ENCODE data around the gene EID1. TPM values are rescaled to one million over a fixed set of nuclear protein-coding genes. Genes with fewer than 3 reads are reported as not detected.
"Not testable (repeated sequence)": the region's sequence is repeated elsewhere in the genome, so short reads cannot be mapped to it uniquely, and the experiment has no call there.

The EID1 gene
- total RNA-seq, 1 experiment from 2014 or later: 98.7 TPM

DNA sequence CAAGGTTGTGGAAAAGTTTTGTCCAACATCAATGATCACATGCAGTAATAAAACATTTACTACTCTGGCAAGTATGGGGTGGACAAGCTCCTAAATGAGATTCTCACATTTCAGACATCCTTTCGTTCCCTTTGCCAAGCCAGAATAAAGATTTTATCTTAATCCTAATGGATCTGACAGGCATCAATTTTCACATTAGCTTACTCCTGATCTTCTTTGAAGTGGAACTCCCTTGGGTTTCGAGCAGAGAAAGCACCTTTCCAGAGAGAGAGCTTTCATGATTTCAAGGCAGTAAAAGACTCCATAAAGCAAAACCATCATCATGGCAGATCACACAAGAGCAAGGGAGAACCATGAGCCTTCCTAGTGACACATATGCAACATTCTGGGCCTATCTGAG lies 27.3 kb upstream of the EID1 start:
- ChIA-PET CTCF (no interaction called here), POLR2A (ENCODE audit: unreplicated experiment) (no interaction called here)
- H3K9me3 ChIP-seq (ENCODE audit: low read length): no peaks in the 10 kb centered on the region
- no peak overlapping the region for H3K9ac ChIP-seq (ENCODE audit: low read length)
- TF ChIP-seq, protein P1, sequence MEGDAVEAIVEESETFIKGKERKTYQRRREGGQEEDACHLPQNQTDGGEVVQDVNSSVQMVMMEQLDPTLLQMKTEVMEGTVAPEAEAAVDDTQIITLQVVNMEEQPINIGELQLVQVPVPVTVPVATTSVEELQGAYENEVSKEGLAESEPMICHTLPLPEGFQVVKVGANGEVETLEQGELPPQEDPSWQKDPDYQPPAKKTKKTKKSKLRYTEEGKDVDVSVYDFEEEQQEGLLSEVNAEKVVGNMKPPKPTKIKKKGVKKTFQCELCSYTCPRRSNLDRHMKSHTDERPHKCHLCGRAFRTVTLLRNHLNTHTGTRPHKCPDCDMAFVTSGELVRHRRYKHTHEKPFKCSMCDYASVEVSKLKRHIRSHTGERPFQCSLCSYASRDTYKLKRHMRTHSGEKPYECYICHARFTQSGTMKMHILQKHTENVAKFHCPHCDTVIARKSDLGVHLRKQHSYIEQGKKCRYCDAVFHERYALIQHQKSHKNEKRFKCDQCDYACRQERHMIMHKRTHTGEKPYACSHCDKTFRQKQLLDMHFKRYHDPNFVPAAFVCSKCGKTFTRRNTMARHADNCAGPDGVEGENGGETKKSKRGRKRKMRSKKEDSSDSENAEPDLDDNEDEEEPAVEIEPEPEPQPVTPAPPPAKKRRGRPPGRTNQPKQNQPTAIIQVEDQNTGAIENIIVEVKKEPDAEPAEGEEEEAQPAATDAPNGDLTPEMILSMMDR (conservative IDR thresholded peaks at IDR 0.05; ENCODE audit: low read depth, low read length): no peak
- TF ChIP-seq EZH2phosphoT487 (IDR thresholded peaks at IDR 0.05; ENCODE audit: borderline replicate concordance, low read length): no peak
- no peak for TF ChIP-seq EZH2 (IDR thresholded peaks at IDR 0.05; ENCODE audit: low read length, unreplicated experiment)
- H3K4me2 ChIP-seq (ENCODE audit: low read length): no peak overlapping the region
- no peak overlapping the region for H3K4me3 ChIP-seq (ENCODE audit: low read length)
- no peaks in the 10 kb centered on the region for H3K36me3 ChIP-seq (ENCODE audit: low read depth, low read length)
- no peaks in the 10 kb centered on the region for H4K20me1 ChIP-seq (ENCODE audit: low read length)
- no peak for ATAC-seq
- H2AFZ ChIP-seq (ENCODE audit: low read length): no peak overlapping the region
- no peaks in the 10 kb centered on the region for H3K79me2 ChIP-seq (ENCODE audit: low read length)
- BruUV-seq (replicated peaks): no TSS peak
- H3K27ac ChIP-seq (ENCODE audit: low read length): no peak overlapping the region
- intact Hi-C loops (cut with micrococcal nuclease): no loop called here
- DNase-seq: no peak
- no peaks in the 10 kb centered on the region for H3K9me2 ChIP-seq (replicated peaks; ENCODE audit: low read length)
- no peaks in the 10 kb centered on the region for H3K27me3 ChIP-seq (ENCODE audit: low read length)
- H3K4me1 ChIP-seq (ENCODE audit: insufficient read depth, low read length): peaks cover 5% of the 10 kb centered on the region
- no peaks in the 10 kb centered on the region for H3F3A ChIP-seq (ENCODE audit: low read length, unreplicated experiment)

DNA sequence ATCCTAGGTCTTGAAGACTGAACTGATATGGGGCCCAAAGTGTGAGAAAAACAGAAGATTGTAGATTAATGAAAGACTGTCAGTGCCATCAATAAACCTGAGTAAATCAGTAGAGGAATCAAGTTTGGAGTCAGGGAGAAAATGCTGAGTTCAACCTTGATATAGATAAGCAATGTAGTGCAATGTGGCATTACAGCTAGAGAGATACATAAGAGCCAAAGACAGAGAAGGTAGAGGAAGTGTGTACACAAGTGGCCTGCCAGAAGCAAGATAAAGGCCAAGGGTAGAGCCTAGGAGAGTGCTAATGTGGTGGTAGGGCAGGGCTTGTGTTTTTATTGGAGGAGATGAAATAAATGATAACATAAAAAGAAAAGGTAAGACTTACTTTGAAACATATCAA lies 26.0 kb upstream of the EID1 start:
- Histone ChIP-seq H3K9me3 (ENCODE audit: low read length) (no peaks in the 10 kb centered on the region), H3K4me1 (ENCODE audit: insufficient read depth, low read length) (peaks cover 10% of the 10 kb centered on the region), H3K36me3 (ENCODE audit: low read depth, low read length) (no peaks in the 10 kb centered on the region), H2AFZ (ENCODE audit: low read length) (no peak overlapping the region), H3K9me2 (replicated peaks; ENCODE audit: low read length) (no peaks in the 10 kb centered on the region), H3K27me3 (ENCODE audit: low read length) (no peaks in the 10 kb centered on the region), H3K4me2 (ENCODE audit: low read length) (no peak overlapping the region), H4K20me1 (ENCODE audit: low read length) (no peaks in the 10 kb centered on the region), H3K4me3 (ENCODE audit: low read length) (no peak overlapping the region), H3F3A (ENCODE audit: low read length, unreplicated experiment) (no peaks in the 10 kb centered on the region), H3K9ac (ENCODE audit: low read length) (no peak overlapping the region), H3K79me2 (ENCODE audit: low read length) (no peaks in the 10 kb centered on the region), H3K27ac (ENCODE audit: low read length) (no peak overlapping the region)
- ATAC-seq (no peak), DNase-seq (no peak)
- TF ChIP-seq EZH2 (IDR thresholded peaks at IDR 0.05; ENCODE audit: low read length, unreplicated experiment) (no peak), EZH2phosphoT487 (IDR thresholded peaks at IDR 0.05; ENCODE audit: borderline replicate concordance, low read length) (no peak)
- TF ChIP-seq, protein P1 (conservative IDR thresholded peaks at IDR 0.05; ENCODE audit: low read depth, low read length): no peak
- POLR2A ChIA-PET (ENCODE audit: unreplicated experiment): no interaction called here
- BruUV-seq (replicated peaks): no TSS peak
- CTCF ChIA-PET: no interaction called here
- intact Hi-C loops (cut with micrococcal nuclease): no loop called here

DNA sequence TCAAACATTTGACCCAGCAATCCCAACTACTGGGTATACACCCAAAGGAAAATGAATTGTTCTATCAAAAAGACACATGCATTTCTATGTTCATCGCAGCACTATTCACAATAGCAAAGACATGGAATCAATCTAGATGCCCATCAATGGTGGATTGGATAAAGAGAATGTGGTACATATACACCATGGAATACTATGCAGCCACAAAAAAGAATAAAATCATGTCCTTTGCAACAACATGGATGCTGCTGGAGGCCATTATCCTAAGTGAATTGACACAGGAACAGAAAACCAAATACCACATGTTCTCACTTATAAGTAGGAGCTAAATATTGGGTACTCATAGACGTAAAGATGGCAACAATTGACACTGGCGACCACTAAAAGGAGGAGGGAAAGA lies 23.5 kb upstream of the EID1 start:
- H4K20me1 ChIP-seq (ENCODE audit: low read length); H3K4me3 ChIP-seq (ENCODE audit: low read length); H3K27me3 ChIP-seq (ENCODE audit: low read length); H3K79me2 ChIP-seq (ENCODE audit: low read length); H2AFZ ChIP-seq (ENCODE audit: low read length); H3K9me2 ChIP-seq (replicated peaks; ENCODE audit: low read length); DNase-seq; H3K36me3 ChIP-seq (ENCODE audit: low read depth, low read length); intact Hi-C loops (cut with micrococcal nuclease); H3F3A ChIP-seq (ENCODE audit: low read length, unreplicated experiment); H3K27ac ChIP-seq (ENCODE audit: low read length); BruUV-seq (replicated peaks); CTCF ChIA-PET; POLR2A ChIA-PET (ENCODE audit: unreplicated experiment); H3K4me2 ChIP-seq (ENCODE audit: low read length); H3K9me3 ChIP-seq (ENCODE audit: low read length); ATAC-seq; H3K9ac ChIP-seq (ENCODE audit: low read length): not testable (repeated sequence)
- H3K4me1 ChIP-seq (ENCODE audit: insufficient read depth, low read length): peaks cover 25% of the 10 kb centered on the region

Data from PC-3 (cell line).